ENCODE results near the gene PRKN.

DNA sequence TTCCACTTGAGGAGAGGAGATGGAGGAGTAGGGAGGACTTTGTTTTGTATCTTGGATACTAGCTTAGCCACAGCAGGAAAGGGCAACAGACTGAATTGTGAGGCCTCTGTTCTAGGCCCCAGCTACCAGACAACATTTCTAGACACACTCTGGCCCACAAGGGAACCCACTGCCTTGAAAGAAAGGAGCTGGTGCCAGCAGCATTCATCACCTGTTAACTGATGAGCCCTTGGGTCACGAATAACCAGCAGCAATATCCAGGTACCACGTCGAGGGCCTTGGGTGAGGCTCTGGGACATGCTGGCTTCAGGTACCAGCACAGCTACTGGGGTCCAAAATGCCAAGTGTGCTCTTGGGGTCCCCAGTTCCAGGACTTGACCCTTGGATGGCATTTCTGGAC is 165.5 kb downstream of the PRKN start:
- TF ChIP-seq, protein P1, sequence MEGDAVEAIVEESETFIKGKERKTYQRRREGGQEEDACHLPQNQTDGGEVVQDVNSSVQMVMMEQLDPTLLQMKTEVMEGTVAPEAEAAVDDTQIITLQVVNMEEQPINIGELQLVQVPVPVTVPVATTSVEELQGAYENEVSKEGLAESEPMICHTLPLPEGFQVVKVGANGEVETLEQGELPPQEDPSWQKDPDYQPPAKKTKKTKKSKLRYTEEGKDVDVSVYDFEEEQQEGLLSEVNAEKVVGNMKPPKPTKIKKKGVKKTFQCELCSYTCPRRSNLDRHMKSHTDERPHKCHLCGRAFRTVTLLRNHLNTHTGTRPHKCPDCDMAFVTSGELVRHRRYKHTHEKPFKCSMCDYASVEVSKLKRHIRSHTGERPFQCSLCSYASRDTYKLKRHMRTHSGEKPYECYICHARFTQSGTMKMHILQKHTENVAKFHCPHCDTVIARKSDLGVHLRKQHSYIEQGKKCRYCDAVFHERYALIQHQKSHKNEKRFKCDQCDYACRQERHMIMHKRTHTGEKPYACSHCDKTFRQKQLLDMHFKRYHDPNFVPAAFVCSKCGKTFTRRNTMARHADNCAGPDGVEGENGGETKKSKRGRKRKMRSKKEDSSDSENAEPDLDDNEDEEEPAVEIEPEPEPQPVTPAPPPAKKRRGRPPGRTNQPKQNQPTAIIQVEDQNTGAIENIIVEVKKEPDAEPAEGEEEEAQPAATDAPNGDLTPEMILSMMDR (IDR thresholded peaks at IDR 0.05) = no peak
- no peak for TF ChIP-seq POLR2A (IDR thresholded peaks at IDR 0.05)
